Thoracic aorta (tissue), 2 donors: ENCODE measurements around the gene BRI3. TPM values are rescaled to one million over a fixed set of nuclear protein-coding genes. Genes with fewer than 3 reads are reported as not detected.

Source experiments
- ATAC-seq: fragments of 150-250 bp; one replicate; pipeline ENCODE4 v1.8.0; 2017; ENCODE audit warnings: low read depth; ENCODE audit not compliant: insufficient number of reproducible peaks, low FRiP score
- DNase-seq: peaks from one replicate; pipeline ENCODE4 v3.0.0-alpha.2; 2020; ENCODE audit warnings: low spot score
- H3K27ac ChIP-seq, 2 donors: fragments of 200-600 bp; sonication (generic); 1 replicate in 1 of 2; 2 replicates in 1 of 2; pipeline ENCODE4 v1.5.1; 2016; ENCODE audit warnings: mild to moderate bottlenecking in 2 of 2, moderate library complexity in 2 of 2
- H3K27me3 ChIP-seq: fragments of 200-600 bp; sonication (generic); replicated peaks from 2 replicates; pipeline ENCODE4 v1.6.0; 2016; ENCODE audit warnings: mild to moderate bottlenecking; ENCODE audit not compliant: insufficient read depth
- H3K36me3 ChIP-seq: fragments of 200-600 bp; sonication (generic); one replicate; pipeline ENCODE4 v1.5.1; 2016
- H3K4me1 ChIP-seq, 2 donors: fragments of 200-600 bp; sonication (generic); 1 replicate in 1 of 2; 2 replicates in 1 of 2; pipeline versions ENCODE4 v1.5.1 to v1.6.0; 2016; ENCODE audit warnings: low read depth in 2 of 2, mild to moderate bottlenecking in 1 of 2; ENCODE audit not compliant: control insufficient read depth in 1 of 2
- H3K4me3 ChIP-seq: fragments of 200-600 bp; sonication (generic); 2 replicates; pipeline ENCODE4 v1.5.1; 2016; ENCODE audit warnings: mild to moderate bottlenecking
- H3K9me3 ChIP-seq: fragments of 200-600 bp; sonication (generic); 2 replicates; pipeline ENCODE4 v1.5.1; 2016
- total RNA-seq, 2 donors: library from RNA; depleted of rRNA; stranded (reverse); fragments of >200 nt; gene quantifications; one replicate each; pipeline versions ENCODE4 v1.1.0 to v1.2.3, GENCODE V29; 2016
- TF ChIP-seq, protein P1 (sequence below): fragments of 200-600 bp; sonication (generic); IDR thresholded peaks from one replicate; pipeline ENCODE4 v1.5.1; 2019; ENCODE audit warnings: antibody characterized with exemption

The BRI3 gene
- total RNA-seq, 2 donors from 2014 or later, result 95.1 to 104 TPM

- Histone ChIP-seq H3K36me3 (peaks cover 5% of the 10 kb centered on the region), H3K27ac (peak overlapping the region; percentile 97 to 98), H3K4me3 (peak overlapping the region; percentile 97), H3K4me1 (peaks cover 47 to 61% of the 10 kb centered on the region in 2 donors), H3K27me3 (no peaks in the 10 kb centered on the region), H3K9me3 (no peaks in the 10 kb centered on the region)
- TF ChIP-seq, protein P1, sequence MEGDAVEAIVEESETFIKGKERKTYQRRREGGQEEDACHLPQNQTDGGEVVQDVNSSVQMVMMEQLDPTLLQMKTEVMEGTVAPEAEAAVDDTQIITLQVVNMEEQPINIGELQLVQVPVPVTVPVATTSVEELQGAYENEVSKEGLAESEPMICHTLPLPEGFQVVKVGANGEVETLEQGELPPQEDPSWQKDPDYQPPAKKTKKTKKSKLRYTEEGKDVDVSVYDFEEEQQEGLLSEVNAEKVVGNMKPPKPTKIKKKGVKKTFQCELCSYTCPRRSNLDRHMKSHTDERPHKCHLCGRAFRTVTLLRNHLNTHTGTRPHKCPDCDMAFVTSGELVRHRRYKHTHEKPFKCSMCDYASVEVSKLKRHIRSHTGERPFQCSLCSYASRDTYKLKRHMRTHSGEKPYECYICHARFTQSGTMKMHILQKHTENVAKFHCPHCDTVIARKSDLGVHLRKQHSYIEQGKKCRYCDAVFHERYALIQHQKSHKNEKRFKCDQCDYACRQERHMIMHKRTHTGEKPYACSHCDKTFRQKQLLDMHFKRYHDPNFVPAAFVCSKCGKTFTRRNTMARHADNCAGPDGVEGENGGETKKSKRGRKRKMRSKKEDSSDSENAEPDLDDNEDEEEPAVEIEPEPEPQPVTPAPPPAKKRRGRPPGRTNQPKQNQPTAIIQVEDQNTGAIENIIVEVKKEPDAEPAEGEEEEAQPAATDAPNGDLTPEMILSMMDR, result no peak
- ATAC-seq (peak; percentile 19), DNase-seq (no peak)
Measured at GRCh38 chr7:98283127-98283886, 1.8 kb downstream of the BRI3 start.

DNA sequence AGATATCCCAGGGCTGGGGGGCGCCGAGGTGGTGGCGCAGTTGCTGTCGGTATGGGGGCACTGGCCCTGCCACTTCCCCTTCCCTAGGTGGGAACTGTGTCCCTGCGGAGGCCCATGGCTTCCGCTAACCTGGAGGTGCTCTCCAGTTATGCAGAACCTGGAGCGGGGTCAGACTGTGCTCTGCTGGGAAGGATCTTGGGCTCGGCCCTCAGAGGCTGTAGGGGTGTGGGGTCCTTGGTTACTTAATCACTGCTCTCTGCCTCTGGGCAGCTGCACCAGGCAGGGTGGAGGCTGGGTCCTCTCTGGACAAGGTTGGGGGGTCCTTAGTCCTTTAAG, 2.4 kb downstream of the BRI3 start:
- ATAC-seq (no peak), DNase-seq (no peak)
- peaks cover 49 to 67% of the 10 kb centered on the region in 2 donors for H3K4me1 ChIP-seq
- H3K27ac ChIP-seq, result peak overlapping the region; percentile 97 to 98
- no peaks in the 10 kb centered on the region for H3K27me3 ChIP-seq
- peak overlapping the region; percentile 97 for H3K4me3 ChIP-seq
- H3K36me3 ChIP-seq, result peaks cover 6% of the 10 kb centered on the region
- H3K9me3 ChIP-seq, result no peaks in the 10 kb centered on the region
- TF ChIP-seq, protein P1, result no peak

GRCh38 chr7:98284335-98285036, 3.0 kb downstream of the BRI3 start:
- peak overlapping the region; percentile 97 to 98 for H3K27ac ChIP-seq
- ATAC-seq (peak; percentile 11), DNase-seq (peak; percentile 47)
- H3K27me3 ChIP-seq, result no peaks in the 10 kb centered on the region
- H3K9me3 ChIP-seq, result no peaks in the 10 kb centered on the region
- TF ChIP-seq, protein P1, result no peak
- H3K4me1 ChIP-seq, result peaks cover 54 to 73% of the 10 kb centered on the region in 2 donors
- H3K4me3 ChIP-seq, result peak overlapping the region; percentile 97
- peaks cover 6% of the 10 kb centered on the region for H3K36me3 ChIP-seq

- DNase-seq (no peak), ATAC-seq (no peak)
- Histone ChIP-seq H3K4me3 (peak overlapping the region; percentile 97), H3K36me3 (peaks cover 6% of the 10 kb centered on the region), H3K27ac (peak overlapping the region; percentile 97 to 98), H3K4me1 (peaks cover 56 to 72% of the 10 kb centered on the region in 2 donors), H3K9me3 (no peaks in the 10 kb centered on the region), H3K27me3 (no peaks in the 10 kb centered on the region)
- TF ChIP-seq, protein P1, result no peak
Measured at GRCh38 chr7:98285157-98286092, 3.9 kb downstream of the BRI3 start.
